ENCODE data around the gene ARHGAP6. TPM values are rescaled to one million over a fixed set of nuclear protein-coding genes. Genes with fewer than 3 reads are reported as not detected.

The ARHGAP6 gene
- total and polyA plus RNA-seq, 9 of the 15 experiments (the other 6 are each of a cell fraction or from before 2014, with no cell fraction given), result 12.5 to 63.6 (median 41.8) TPM

DNA sequence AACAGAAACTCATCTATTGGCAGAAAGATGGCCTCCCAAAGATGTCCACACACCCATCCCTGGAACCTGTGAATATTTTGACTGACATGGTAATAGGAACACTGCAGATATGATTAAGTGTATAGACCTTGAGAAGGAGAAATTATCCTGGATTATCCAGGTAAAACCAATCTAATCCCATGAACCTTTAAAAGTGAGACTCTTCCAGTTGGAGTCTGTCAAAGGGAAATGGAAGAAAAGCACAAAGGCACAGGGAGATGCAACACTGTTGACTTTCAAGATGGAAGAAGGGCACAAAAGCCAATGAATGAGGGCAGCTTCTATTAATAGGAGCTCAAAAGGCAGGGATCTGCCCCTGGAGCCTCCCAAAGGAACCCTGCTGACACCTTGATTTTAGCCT, 289.6 kb downstream of the ARHGAP6 start (continued):
- TF ChIP-seq ZNF263 (CRISPR knock-in tag; IDR thresholded peaks at IDR 0.05; ENCODE audit: borderline replicate concordance), result no peak
- TF ChIP-seq KLF10 (CRISPR knock-in tag; IDR thresholded peaks at IDR 0.05), result no peak
- no peak for TF ChIP-seq COPS2 (conservative IDR thresholded peaks at IDR 0.05)
- no peak for TF ChIP-seq LARP7 (IDR thresholded peaks at IDR 0.05)
- TF ChIP-seq ZEB2 (IDR thresholded peaks at IDR 0.05), result no peak
- TF ChIP-seq, protein P1, sequence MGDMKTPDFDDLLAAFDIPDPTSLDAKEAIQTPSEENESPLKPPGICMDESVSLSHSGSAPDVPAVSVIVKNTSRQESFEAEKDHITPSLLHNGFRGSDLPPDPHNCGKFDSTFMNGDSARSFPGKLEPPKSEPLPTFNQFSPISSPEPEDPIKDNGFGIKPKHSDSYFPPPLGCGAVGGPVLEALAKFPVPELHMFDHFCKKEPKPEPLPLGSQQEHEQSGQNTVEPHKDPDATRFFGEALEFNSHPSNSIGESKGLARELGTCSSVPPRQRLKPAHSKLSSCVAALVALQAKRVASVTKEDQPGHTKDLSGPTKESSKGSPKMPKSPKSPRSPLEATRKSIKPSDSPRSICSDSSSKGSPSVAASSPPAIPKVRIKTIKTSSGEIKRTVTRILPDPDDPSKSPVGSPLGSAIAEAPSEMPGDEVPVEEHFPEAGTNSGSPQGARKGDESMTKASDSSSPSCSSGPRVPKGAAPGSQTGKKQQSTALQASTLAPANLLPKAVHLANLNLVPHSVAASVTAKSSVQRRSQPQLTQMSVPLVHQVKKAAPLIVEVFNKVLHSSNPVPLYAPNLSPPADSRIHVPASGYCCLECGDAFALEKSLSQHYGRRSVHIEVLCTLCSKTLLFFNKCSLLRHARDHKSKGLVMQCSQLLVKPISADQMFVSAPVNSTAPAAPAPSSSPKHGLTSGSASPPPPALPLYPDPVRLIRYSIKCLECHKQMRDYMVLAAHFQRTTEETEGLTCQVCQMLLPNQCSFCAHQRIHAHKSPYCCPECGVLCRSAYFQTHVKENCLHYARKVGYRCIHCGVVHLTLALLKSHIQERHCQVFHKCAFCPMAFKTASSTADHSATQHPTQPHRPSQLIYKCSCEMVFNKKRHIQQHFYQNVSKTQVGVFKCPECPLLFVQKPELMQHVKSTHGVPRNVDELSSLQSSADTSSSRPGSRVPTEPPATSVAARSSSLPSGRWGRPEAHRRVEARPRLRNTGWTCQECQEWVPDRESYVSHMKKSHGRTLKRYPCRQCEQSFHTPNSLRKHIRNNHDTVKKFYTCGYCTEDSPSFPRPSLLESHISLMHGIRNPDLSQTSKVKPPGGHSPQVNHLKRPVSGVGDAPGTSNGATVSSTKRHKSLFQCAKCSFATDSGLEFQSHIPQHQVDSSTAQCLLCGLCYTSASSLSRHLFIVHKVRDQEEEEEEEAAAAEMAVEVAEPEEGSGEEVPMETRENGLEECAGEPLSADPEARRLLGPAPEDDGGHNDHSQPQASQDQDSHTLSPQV (IDR thresholded peaks at IDR 0.05), result peak; percentile 77
- TF ChIP-seq PTTG1 (tag; IDR thresholded peaks at IDR 0.05; ENCODE audit: low read depth), result peak; percentile 67; the same call in 1 of the 2 replicates
- TF ChIP-seq MAFK (IDR thresholded peaks at IDR 0.05; ENCODE audit: low read length), result no peak
- no peak for TF ChIP-seq DNMT1 (IDR thresholded peaks at IDR 0.05)
- no peak for TF ChIP-seq EGR1 (conservative IDR thresholded peaks at IDR 0.05)
- TF ChIP-seq SRSF3 (IDR thresholded peaks at IDR 0.05; ENCODE audit: insufficient read depth, low read length), result no peak
- no peak for TF ChIP-seq CHCHD3 (CRISPR knock-in tag; IDR thresholded peaks at IDR 0.05)
